Astrocyte of the cerebellum (primary cell): ENCODE results near the gene ZRANB1.
"Not testable (repeated sequence)": the region's sequence is repeated elsewhere in the genome, so short reads cannot be mapped to it uniquely, and the experiment has no call there.

Experiments
- DNase-seq: peaks from one replicate; pipeline ENCODE4 v3.0.0-alpha.2; 2011; ENCODE audit warnings: low read depth
- H3K4me3 ChIP-seq: 2 replicates; pipeline ENCODE4 v1.5.1; 2011; ENCODE audit warnings: mild to moderate bottlenecking, low read depth, low read length, moderate library complexity
- in situ Hi-C: cut with HindIII; loops from 2 replicates; pipeline ENCODE4 v1.10.0; 2017; ENCODE audit warnings: low sequenced_read_pairs
- TF ChIP-seq, protein P1 (sequence below): IDR thresholded peaks from 2 replicates; pipeline ENCODE4 v1.5.1; 2012; ENCODE audit warnings: low read length, low read depth, moderate library complexity, mild to moderate bottlenecking; ENCODE audit errors: missing control alignments

Gene ZRANB1

DNA sequence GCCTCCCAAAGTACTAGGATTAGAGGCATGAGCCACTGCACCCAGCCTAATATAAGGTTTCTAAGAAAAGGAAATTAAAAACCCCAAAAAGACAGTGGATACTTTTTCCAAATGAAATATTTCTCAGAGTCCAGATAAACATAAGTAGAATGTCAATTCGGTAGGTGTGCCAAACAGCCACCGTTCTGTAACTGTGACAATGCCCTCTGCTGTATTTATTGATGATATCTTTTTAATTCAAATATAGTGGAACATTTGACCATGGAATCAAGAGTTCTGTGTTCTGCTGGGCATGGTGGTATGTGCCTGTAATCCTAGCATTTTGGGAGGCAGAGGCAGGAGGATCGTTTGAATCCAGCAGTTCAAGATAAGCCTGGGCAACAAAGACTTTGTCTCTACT, 28.8 kb upstream of the ZRANB1 start:
- DNase-seq, result no peak
- TF ChIP-seq, protein P1, sequence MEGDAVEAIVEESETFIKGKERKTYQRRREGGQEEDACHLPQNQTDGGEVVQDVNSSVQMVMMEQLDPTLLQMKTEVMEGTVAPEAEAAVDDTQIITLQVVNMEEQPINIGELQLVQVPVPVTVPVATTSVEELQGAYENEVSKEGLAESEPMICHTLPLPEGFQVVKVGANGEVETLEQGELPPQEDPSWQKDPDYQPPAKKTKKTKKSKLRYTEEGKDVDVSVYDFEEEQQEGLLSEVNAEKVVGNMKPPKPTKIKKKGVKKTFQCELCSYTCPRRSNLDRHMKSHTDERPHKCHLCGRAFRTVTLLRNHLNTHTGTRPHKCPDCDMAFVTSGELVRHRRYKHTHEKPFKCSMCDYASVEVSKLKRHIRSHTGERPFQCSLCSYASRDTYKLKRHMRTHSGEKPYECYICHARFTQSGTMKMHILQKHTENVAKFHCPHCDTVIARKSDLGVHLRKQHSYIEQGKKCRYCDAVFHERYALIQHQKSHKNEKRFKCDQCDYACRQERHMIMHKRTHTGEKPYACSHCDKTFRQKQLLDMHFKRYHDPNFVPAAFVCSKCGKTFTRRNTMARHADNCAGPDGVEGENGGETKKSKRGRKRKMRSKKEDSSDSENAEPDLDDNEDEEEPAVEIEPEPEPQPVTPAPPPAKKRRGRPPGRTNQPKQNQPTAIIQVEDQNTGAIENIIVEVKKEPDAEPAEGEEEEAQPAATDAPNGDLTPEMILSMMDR, result no peak
- in situ Hi-C loops, result no loop called here
- no peak overlapping the region for H3K4me3 ChIP-seq

DNA sequence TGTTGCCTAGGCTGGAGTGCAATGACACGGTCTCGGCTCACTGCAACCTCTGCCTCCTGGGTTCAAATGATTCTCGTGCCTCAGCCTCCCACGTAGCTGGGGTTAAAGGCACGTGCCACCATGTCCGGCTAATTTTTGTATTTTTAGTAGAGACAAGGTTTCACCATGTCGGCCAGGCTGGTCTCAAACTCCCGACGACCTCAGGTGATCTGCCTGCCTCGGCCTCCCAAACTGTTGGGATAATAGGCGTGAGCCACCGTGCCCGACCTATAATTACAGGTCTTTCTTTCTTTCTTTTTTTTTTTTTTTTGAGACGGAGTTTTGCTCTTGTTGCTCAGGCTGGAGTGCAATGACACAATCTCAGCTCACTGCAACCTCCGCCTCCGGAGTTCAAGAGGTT, 27.5 kb upstream of the ZRANB1 start:
- in situ Hi-C loops, DNase-seq, H3K4me3 ChIP-seq: not testable (repeated sequence)

DNA sequence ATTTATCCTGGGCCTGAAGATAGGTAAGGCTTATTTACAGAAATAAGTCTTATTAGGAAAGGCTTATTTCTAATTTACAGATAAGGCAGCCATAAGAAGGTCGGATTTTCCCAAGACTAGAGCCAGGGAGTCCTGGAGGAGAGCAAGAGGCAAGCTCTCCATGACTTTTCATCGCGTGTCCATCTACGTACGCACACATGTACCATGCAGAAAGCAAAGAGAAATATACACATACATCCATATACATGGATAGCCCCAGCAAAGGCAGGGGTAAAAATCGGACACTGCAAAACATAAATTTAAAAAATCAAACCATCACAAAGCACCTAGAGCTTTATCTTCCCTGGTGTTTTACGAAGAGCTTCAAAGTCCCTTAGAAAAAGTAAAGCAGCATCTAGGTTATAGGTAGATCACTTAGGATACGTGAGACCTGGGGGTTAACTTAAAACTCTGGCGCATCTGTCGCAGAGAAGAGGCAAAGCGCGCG, 25.8 kb upstream of the ZRANB1 start:
- H3K4me3 ChIP-seq, result peak overlapping the region; percentile 94
- no peak for DNase-seq
- TF ChIP-seq, protein P1, result no peak
- in situ Hi-C loops, result no loop called here

DNA sequence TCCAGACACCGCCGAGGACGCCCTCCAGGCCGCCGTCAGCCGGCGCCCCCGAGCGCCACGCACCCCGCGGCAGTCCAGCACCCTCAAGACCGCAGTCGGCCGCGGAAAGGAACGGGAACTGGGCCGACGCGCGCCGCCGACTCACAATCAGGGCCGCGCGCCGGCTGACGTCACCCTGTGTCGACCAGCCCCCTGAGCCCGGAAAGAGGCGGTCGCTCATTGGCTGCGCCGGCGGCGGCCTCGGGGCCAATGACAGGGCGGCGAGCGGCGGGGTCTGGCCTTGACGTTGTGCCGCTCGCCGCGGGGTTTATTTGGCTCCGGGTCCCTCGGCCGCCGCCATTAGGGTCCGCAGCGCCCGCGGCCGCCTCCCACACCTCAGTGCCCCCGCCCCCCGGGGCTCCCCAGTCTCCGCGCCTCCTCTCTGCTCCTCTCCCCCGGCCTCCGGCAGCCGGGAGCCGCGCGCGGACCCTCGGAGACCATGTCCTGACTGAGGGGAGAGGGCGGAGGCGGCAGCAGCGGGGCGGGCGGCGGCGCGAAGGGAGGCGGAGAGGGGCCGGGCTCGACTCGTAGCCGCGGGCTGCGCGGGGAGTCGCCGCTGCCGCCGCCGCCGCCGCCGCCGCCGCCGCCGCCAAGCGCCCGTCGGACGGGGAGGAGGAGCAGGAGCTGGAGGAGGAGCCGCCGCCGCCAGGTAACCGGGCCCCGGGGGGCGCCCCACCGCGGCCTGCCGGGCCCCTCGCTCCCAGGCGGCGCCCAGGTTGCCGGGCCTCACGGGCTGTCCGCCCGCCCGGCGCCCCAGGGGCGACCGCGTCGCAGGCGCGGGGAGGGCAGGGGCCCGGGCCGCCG, 25.1 kb upstream of the ZRANB1 start:
- TF ChIP-seq, protein P1, result no peak
- in situ Hi-C loops, result no loop called here
- H3K4me3 ChIP-seq, result peak overlapping the region; percentile 94
- DNase-seq, result peak; percentile 88

DNA sequence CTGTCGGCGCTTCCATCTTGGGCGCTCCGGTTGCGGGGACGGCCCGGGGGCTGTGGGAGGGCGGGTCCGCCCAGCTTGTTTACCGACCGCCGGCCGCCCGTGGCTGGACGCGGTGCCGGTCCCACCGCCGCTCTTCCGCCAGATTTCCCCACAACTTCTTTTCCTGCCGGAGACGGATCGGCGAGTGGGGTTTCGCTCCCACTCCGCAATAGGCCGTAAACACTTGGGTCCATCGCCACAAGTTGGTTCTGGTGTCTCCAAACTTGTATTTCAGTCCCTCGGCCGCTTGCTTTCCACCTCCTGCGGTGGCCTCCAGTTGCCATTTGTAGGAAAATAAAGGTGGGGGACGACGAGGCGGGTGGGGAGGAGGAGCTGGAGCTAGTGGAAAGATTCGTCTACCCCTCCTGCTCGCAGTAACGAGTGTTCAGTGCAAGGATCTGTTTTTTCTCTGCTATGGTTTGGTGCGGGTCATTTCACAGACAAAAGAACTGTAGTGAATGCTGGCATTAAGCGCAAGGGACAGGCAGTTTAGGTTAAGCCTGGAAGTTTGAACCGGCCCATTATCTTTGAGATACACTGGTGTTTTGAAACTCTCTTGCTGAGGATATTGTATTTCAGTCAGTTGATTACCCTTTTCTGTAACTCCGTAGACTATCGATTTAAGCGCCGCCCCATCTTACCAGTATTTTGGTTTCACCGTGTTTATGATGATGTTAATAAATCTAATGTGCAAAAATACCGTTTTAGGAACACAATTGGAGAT, 24.3 kb upstream of the ZRANB1 start:
- in situ Hi-C loops, result no loop called here
- no peak for DNase-seq
- TF ChIP-seq, protein P1, result no peak
- H3K4me3 ChIP-seq, result peak overlapping the region; percentile 94

DNA sequence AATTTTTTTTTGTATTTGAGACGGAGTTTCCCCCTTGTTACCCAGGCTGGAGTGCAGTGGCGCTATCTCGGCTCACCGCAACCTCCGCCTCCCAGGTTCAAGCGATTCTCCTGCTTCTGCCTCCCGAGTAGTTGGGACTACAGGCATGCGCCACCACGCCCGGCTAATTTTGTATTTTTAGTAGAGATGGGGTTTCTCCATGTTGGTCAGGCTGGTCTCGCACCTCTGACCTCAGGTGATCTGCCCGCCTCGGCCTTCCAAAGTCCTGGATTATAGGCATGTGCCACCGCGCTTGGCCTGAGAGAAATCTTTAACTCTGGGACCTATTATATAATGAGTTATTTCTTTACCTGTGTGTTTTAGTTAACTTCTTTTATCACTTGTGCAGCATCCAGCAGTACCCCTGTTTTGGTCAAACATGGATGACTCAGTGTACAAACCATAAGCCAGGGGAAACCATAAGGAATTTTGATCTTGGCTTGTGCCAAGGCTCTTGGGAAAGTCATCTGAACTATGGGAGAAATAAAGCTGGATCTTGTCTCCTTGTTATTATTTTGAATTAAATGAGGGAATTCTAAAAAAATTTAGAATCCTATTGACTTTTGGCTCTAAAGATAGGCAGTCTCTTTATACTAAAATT, 23.6 kb upstream of the ZRANB1 start:
- in situ Hi-C loops, result no loop called here
- H3K4me3 ChIP-seq, result peak overlapping the region; percentile 94
- TF ChIP-seq, protein P1, result no peak
- peak; percentile 77 for DNase-seq

DNA sequence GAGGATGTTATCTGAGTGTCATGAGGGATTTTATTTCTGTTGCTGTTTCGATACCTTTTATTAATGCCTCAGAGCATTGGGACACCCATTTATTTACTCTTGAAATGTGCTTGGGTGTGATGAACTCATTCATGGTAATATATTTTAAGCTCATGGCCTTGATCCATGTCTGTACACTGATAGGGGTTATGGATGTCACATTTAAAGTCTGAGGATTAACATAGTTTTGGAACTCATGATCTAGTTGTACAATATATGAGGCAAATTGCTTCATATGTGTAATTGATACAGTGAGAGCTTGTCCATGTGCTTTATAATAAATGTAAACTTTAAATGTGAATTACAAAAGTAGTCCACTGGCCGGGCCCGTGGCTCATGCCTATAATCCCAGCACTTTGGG, 23.0 kb upstream of the ZRANB1 start:
- DNase-seq, result no peak
- TF ChIP-seq, protein P1, result no peak
- in situ Hi-C loops, result no loop called here
- H3K4me3 ChIP-seq, result peak overlapping the region; percentile 94
